HCT116 (cell line): ENCODE data around the gene CKMT2. TPM values are rescaled to one million over a fixed set of nuclear protein-coding genes. Genes with fewer than 3 reads are reported as not detected.

Experiments
- ATAC-seq: fragments of 200-7000 bp; cut with Tn5 transposase; 2 replicates; pipeline ENCODE4 v1.9.1; 2020; ENCODE audit warnings: mild to moderate bottlenecking, moderate library complexity
- BruUV-seq: library from RNA; stranded (reverse); fragments of 400-500 nt; replicated peaks from 2 replicates; lab custom pipeline; 2021; lab: Mats Ljungman, UMichigan
- CTCF ChIA-PET: fragments of 300-600 bp; sonication (Branson Sonifier 250); formaldehyde crosslinking; loops from one replicate; lab custom pipeline; 2021; ENCODE audit warnings: antibody characterized with exemption; lab: Charles Lee
- POLR2A ChIA-PET: fragments of 300-600, 350-600 bp; sonication (Branson Sonifier 250); formaldehyde crosslinking; loops from one replicate; lab custom pipeline; 2021; ENCODE audit warnings: antibody characterized with exemption; lab: Charles Lee
- RAD21 ChIA-PET, 2 experiments: fragments of 300-600 bp; sonication (Branson Sonifier 250); formaldehyde crosslinking; loops; one replicate each; lab custom pipeline; 2023; ENCODE audit warnings: low total read pairs in 2 of 2; ENCODE audit not compliant: uncharacterized antibody in 2 of 2, unreplicated experiment in 2 of 2, low non-redundant PET in 1 of 2; lab: Charles Lee
- DNase-seq: peaks from one replicate; pipeline ENCODE4 v3.0.0-alpha.2; 2010; ENCODE audit warnings: low read depth, low spot score
- H2AFZ ChIP-seq: fragments of 200-600 bp; shearing (Covaris generic), sonication (generic); 2 replicates; pipeline ENCODE4 v1.6.1; 2017; ENCODE audit warnings: low read depth, mixed run types, mixed read lengths, antibody characterized with exemption, low read length; ENCODE audit not compliant: poor library complexity, severe bottlenecking
- H3K27ac ChIP-seq: 2 replicates; pipeline ENCODE4 v1.5.1; 2012; ENCODE audit warnings: low read depth, low read length
- H3K27me3 ChIP-seq: fragments of 200-600 bp; sonication (generic); 2 replicates; pipeline ENCODE4 v1.6.1; 2016; ENCODE audit warnings: mixed run types, low read length, mixed read lengths; ENCODE audit not compliant: insufficient read depth
- H3K36me3 ChIP-seq, 2 experiments: fragments of 200-500 bp in 1 of 2; fragments of 200-600 bp in 1 of 2; sonication (Bioruptor generic) in 1 of 2; sonication (generic) in 1 of 2; 2 replicates each; pipeline versions ENCODE4 v1.5.1 to v1.6.1; 2014 to 2016; ENCODE audit warnings: low read length in 2 of 2, inconsistent platforms in 1 of 2, mixed read lengths in 1 of 2, mixed run types in 1 of 2; ENCODE audit not compliant: insufficient read depth in 2 of 2, control insufficient read depth in 1 of 2
- H3K4me1 ChIP-seq, 2 experiments: fragments of 200-600 bp in 1 of 2; sonication (generic) in 1 of 2; 2 replicates each; pipeline versions ENCODE4 v1.5.1 to v1.6.1; 2012 to 2017; ENCODE audit warnings: low read length in 2 of 2, inconsistent platforms in 1 of 2, mild to moderate bottlenecking in 1 of 2, mixed read lengths in 1 of 2, mixed run types in 1 of 2, moderate library complexity in 1 of 2; ENCODE audit not compliant: insufficient read depth in 2 of 2, control insufficient read depth in 1 of 2
- H3K4me2 ChIP-seq: fragments of 200-600 bp; sonication (generic); 2 replicates; pipeline ENCODE4 v1.6.1; 2017; ENCODE audit warnings: mixed run types, low read length, mixed read lengths
- H3K4me3 ChIP-seq, 2 experiments: fragments of 200-600 bp in 1 of 2; sonication (generic) in 1 of 2; replicated peaks in 1 of 2; 2 replicates each; pipeline ENCODE4 v1.5.1; 2011 to 2016; ENCODE audit warnings: low read length in 2 of 2, control low read depth in 1 of 2, low read depth in 1 of 2, mild to moderate bottlenecking in 1 of 2, mixed read lengths in 1 of 2, mixed run types in 1 of 2
- H3K79me2 ChIP-seq: fragments of 200-600 bp; sonication (generic); 2 replicates; pipeline ENCODE4 v1.6.1; 2017; ENCODE audit warnings: mild to moderate bottlenecking, mixed run types, low read length, moderate library complexity, mixed read lengths; ENCODE audit not compliant: insufficient read depth
- H3K9ac ChIP-seq: fragments of 200-600 bp; sonication (generic); 2 replicates; pipeline ENCODE4 v1.6.1; 2016; ENCODE audit warnings: low read length, mixed read lengths
- H3K9me2 ChIP-seq: fragments of 200-600 bp; sonication (generic), shearing (Covaris generic); 2 replicates; pipeline ENCODE4 v1.6.1; 2017; ENCODE audit warnings: mixed run types, mild to moderate bottlenecking, moderate library complexity; ENCODE audit not compliant: insufficient read depth
- H3K9me3 ChIP-seq, 2 experiments: fragments of 200-500 bp in 1 of 2; fragments of 200-600 bp in 1 of 2; sonication (Bioruptor generic) in 1 of 2; sonication (generic) in 1 of 2; 2 replicates each; pipeline ENCODE4 v1.6.1; 2014 to 2017; ENCODE audit warnings: low read length in 2 of 2, mixed read lengths in 2 of 2, inconsistent platforms in 1 of 2, low read depth in 1 of 2, mild to moderate bottlenecking in 1 of 2, mixed run types in 1 of 2, moderate library complexity in 1 of 2; ENCODE audit not compliant: control insufficient read depth in 1 of 2, insufficient read depth in 1 of 2
- H4K20me1 ChIP-seq: fragments of 200-600 bp; sonication (generic), shearing (Covaris generic); 2 replicates; pipeline ENCODE4 v1.6.1; 2017; ENCODE audit warnings: mixed run types, mild to moderate bottlenecking, moderate library complexity; ENCODE audit not compliant: insufficient read depth
- CEBPB ChIP-seq: IDR thresholded peaks from 2 replicates; pipeline ENCODE4 v1.6.1; 2012; ENCODE audit warnings: low read depth
- CTCF ChIP-seq, 3 experiments: fragments of 200-600 bp in 1 of 3; sonication (generic) in 1 of 3; IDR thresholded peaks in 2 of 3; conservative IDR thresholded peaks in 1 of 3; 2 replicates each; pipeline ENCODE4 v1.5.1; 2012 to 2017; ENCODE audit warnings: low read depth in 2 of 3, low read length in 2 of 3, antibody characterized with exemption in 1 of 3, borderline replicate concordance in 1 of 3, control low read depth in 1 of 3, mild to moderate bottlenecking in 1 of 3, mixed read lengths in 1 of 3, mixed run types in 1 of 3, moderate library complexity in 1 of 3; ENCODE audit not compliant: insufficient read depth in 1 of 3
- EGR1 ChIP-seq: IDR thresholded peaks from 2 replicates; pipeline ENCODE4 v1.6.1; 2012; ENCODE audit warnings: low read depth
- EZH2 ChIP-seq: fragments of 200-600 bp; sonication (generic); IDR thresholded peaks from 2 replicates; pipeline ENCODE4 v1.6.1; 2017; ENCODE audit warnings: antibody characterized with exemption, mixed run types
- EZH2phosphoT487 ChIP-seq: fragments of 200-600 bp; IDR thresholded peaks from 2 replicates; pipeline ENCODE4 v1.6.1; 2018; ENCODE audit warnings: antibody characterized with exemption, borderline replicate concordance
- MAX ChIP-seq: IDR thresholded peaks from 2 replicates; pipeline ENCODE4 v1.6.1; 2012
- POLR2A ChIP-seq: IDR thresholded peaks from 2 replicates; pipeline ENCODE4 v1.7.0; 2011; ENCODE audit warnings: borderline replicate concordance; ENCODE audit not compliant: insufficient read depth, insufficient read length; ENCODE audit errors: extremely low read depth
- RAD21 ChIP-seq: IDR thresholded peaks from 2 replicates; pipeline ENCODE4 v1.6.1; 2012; ENCODE audit warnings: low read depth, mild to moderate bottlenecking
- SIN3A ChIP-seq: IDR thresholded peaks from 2 replicates; pipeline ENCODE4 v1.6.1; 2012; ENCODE audit warnings: low read depth
- SRF ChIP-seq: IDR thresholded peaks from 2 replicates; pipeline ENCODE4 v1.6.1; 2012; ENCODE audit warnings: low read depth
- YY1 ChIP-seq: IDR thresholded peaks from 2 replicates; pipeline ENCODE4 v1.6.1; 2011; ENCODE audit warnings: low read length, low read depth, moderate library complexity, mild to moderate bottlenecking; ENCODE audit not compliant: insufficient replicate concordance; ENCODE audit errors: extremely low read depth
- ZBTB33 ChIP-seq: IDR thresholded peaks from 2 replicates; pipeline ENCODE4 v1.6.1; 2011; ENCODE audit warnings: mild to moderate bottlenecking, low read length, moderate library complexity; ENCODE audit not compliant: insufficient replicate concordance; ENCODE audit errors: extremely low read depth
- intact Hi-C: fragments of 100-400 bp; cut with micrococcal nuclease; formaldehyde crosslinking; loops from 2 replicates; pipeline ENCODE4 v1.10.0; 2022
- total RNA-seq: library from RNA; stranded (reverse); gene quantifications from one replicate; pipeline ENCODE4 v1.2.1, GENCODE V29; 2021; ENCODE audit not compliant: unreplicated experiment
- TF ChIP-seq, protein P1 (sequence below): IDR thresholded peaks from 2 replicates; pipeline ENCODE4 v1.6.1; 2012; ENCODE audit warnings: low read depth

Gene CKMT2
- total RNA-seq, 1 experiment from 2014 or later: not detected

GRCh38 chr5:81254886-81255559 lies 21.9 kb downstream of the CKMT2 start:
- TF ChIP-seq RAD21 (no peak), YY1 (no peak), POLR2A (no peak), MAX (no peak), CEBPB (no peak), CTCF (IDR thresholded peaks at IDR 0.05 in 2 of 3, conservative IDR thresholded peaks at IDR 0.05 in 1 of 3; ENCODE audit: borderline replicate concordance in 1 of 3, insufficient read depth in 1 of 3, low read depth in 2 of 3, low read length in 2 of 3) (no peak), EZH2 (no peak), EZH2phosphoT487 (no peak), SRF (no peak), SIN3A (no peak), ZBTB33 (no peak), EGR1 (no peak)
- TF ChIP-seq, protein P1, sequence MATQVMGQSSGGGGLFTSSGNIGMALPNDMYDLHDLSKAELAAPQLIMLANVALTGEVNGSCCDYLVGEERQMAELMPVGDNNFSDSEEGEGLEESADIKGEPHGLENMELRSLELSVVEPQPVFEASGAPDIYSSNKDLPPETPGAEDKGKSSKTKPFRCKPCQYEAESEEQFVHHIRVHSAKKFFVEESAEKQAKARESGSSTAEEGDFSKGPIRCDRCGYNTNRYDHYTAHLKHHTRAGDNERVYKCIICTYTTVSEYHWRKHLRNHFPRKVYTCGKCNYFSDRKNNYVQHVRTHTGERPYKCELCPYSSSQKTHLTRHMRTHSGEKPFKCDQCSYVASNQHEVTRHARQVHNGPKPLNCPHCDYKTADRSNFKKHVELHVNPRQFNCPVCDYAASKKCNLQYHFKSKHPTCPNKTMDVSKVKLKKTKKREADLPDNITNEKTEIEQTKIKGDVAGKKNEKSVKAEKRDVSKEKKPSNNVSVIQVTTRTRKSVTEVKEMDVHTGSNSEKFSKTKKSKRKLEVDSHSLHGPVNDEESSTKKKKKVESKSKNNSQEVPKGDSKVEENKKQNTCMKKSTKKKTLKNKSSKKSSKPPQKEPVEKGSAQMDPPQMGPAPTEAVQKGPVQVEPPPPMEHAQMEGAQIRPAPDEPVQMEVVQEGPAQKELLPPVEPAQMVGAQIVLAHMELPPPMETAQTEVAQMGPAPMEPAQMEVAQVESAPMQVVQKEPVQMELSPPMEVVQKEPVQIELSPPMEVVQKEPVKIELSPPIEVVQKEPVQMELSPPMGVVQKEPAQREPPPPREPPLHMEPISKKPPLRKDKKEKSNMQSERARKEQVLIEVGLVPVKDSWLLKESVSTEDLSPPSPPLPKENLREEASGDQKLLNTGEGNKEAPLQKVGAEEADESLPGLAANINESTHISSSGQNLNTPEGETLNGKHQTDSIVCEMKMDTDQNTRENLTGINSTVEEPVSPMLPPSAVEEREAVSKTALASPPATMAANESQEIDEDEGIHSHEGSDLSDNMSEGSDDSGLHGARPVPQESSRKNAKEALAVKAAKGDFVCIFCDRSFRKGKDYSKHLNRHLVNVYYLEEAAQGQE: no peak
- Histone ChIP-seq H2AFZ (no peak overlapping the region), H3K4me1 (peaks cover 6 to 11% of the 10 kb centered on the region in 2 experiments), H3K4me2 (no peak overlapping the region), H3K9me2 (no peaks in the 10 kb centered on the region), H3K4me3 (no peak overlapping the region), H3K9ac (no peak overlapping the region), H3K27me3 (no peaks in the 10 kb centered on the region), H3K79me2 (peaks cover 5% of the 10 kb centered on the region; the same call in 1 of the 2 replicates), H3K9me3 (no peaks in the 10 kb centered on the region), H3K27ac (no peak overlapping the region), H4K20me1 (no peaks in the 10 kb centered on the region), H3K36me3 (no peaks in the 10 kb centered on the region)
- intact Hi-C loops: no loop called here
- no TSS peak for BruUV-seq
- no peak for ATAC-seq
- POLR2A ChIA-PET: no interaction called here
- RAD21 ChIA-PET: no interaction called here
- DNase-seq: no peak
- CTCF ChIA-PET: no interaction called here
